ENCODE measurements around the gene OR2K2.
"Not testable (repeated sequence)": the region's sequence is repeated elsewhere in the genome, so short reads cannot be mapped to it uniquely, and the experiment has no call there.

OR2K2 gene

GRCh38 chr9:111360881-111361280 lies 30.9 kb upstream of the OR2K2 start:
- TF ChIP-seq CTCF (IDR thresholded peaks at IDR 0.05; ENCODE audit: low read depth, low read length) = no peak
- in situ Hi-C loops (cut with HindIII; ENCODE audit: low sequenced_read_pairs) = no loop called here
- H3K4me3 ChIP-seq (ENCODE audit: low read depth, low read length) = no peak overlapping the region
- no peak for DNase-seq (ENCODE audit: low read depth, low spot score)

DNA sequence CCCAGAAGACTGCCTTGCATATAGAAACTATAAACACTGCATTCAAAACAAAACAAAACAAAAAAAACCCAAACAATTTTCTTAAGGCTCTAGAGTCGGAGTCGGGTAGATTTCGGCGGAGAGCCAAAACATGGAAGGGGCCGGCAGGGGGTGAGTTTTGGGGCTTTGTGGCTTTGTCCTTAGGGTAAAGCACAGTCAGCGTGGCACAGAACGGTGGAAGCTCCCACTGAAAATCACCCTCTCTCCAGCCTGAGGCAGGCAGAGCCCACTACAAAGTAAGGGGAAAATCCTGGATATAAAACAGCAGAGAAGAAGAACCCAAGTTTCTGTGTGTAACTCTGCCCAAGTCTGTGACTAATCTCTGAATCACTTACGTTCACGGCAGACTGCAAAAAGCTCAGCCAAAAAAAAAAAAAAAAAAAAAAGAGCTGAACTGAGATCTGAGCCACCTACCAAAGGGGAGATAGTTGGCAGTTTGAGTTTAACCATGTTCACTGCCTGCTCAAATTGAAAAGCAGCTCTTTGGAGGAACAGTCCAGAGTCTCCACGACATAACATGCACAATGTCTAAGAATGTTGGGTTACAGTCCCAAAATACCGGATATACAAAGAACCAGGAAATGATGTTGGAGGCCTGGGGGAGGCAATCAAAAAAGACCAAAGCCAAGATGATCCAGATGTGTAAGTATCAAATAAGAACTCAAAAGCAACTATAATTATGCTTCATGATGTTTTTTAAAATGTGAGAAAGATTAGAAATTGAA lies 26.6 kb upstream of the OR2K2 start:
- peak; percentile 92 for DNase-seq (ENCODE audit: low read depth, low spot score)
- TF ChIP-seq CTCF (IDR thresholded peaks at IDR 0.05; ENCODE audit: low read depth, low read length) = no peak
- in situ Hi-C loops (cut with HindIII; ENCODE audit: low sequenced_read_pairs) = no loop called here
- H3K4me3 ChIP-seq (ENCODE audit: low read depth, low read length) = peak overlapping the region; percentile 33

- in situ Hi-C loops (cut with HindIII; ENCODE audit: low sequenced_read_pairs) = no loop called here
- DNase-seq (ENCODE audit: low read depth, low spot score) = no peak
- TF ChIP-seq CTCF (IDR thresholded peaks at IDR 0.05; ENCODE audit: low read depth, low read length) = no peak
- H3K4me3 ChIP-seq (ENCODE audit: low read depth, low read length) = no peak overlapping the region
Observed at GRCh38 chr9:111352545-111352944, 22.5 kb upstream of the OR2K2 start.

GRCh38 chr9:111350556-111350955 lies 20.5 kb upstream of the OR2K2 start:
- DNase-seq (ENCODE audit: low read depth, low spot score) = no peak
- in situ Hi-C loops (cut with HindIII; ENCODE audit: low sequenced_read_pairs) = no loop called here
- TF ChIP-seq CTCF (IDR thresholded peaks at IDR 0.05; ENCODE audit: low read depth, low read length) = no peak
- H3K4me3 ChIP-seq (ENCODE audit: low read depth, low read length) = no peak overlapping the region

GRCh38 chr9:111349766-111350165 lies 19.7 kb upstream of the OR2K2 start:
- TF ChIP-seq CTCF (IDR thresholded peaks at IDR 0.05; ENCODE audit: low read depth, low read length) = no peak
- H3K4me3 ChIP-seq (ENCODE audit: low read depth, low read length) = no peak overlapping the region
- in situ Hi-C loops (cut with HindIII; ENCODE audit: low sequenced_read_pairs) = no loop called here
- no peak for DNase-seq (ENCODE audit: low read depth, low spot score)

GRCh38 chr9:111348821-111349271 lies 18.8 kb upstream of the OR2K2 start:
- no peak for TF ChIP-seq CTCF (IDR thresholded peaks at IDR 0.05; ENCODE audit: low read depth, low read length)
- in situ Hi-C loops (cut with HindIII; ENCODE audit: low sequenced_read_pairs) = no loop called here
- no peak overlapping the region for H3K4me3 ChIP-seq (ENCODE audit: low read depth, low read length)
- DNase-seq (ENCODE audit: low read depth, low spot score) = no peak

DNA sequence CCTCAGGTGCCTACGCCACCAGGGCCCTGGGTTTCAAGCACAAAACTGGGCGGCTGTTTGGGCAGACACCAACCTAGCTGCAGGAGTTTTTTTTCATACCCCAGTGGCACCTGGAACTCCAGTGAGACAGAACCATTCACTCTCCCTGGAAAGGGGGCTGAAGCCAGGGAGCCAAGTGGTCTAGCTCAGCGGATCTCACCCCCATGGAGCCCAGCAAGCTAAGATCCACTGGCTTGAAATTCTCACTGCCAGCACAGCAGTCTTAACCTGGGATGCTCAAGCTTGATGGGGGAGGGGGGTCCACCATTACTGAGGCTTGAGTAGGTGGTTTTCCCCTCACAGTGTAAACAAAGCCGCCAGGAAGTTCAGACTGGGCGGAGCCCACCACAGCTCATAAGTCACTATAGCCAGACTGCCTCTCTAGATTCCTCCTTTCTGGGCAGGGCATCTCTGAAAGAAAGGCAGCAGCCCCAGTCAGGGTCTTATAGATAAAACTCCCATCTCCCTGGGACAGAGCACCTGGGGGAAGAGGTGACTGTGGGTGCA lies 4.4 kb upstream of the OR2K2 start:
- in situ Hi-C loops (cut with HindIII; ENCODE audit: low sequenced_read_pairs); DNase-seq (ENCODE audit: low read depth, low spot score); H3K4me3 ChIP-seq (ENCODE audit: low read depth, low read length): not testable (repeated sequence)
